ENCODE results near the gene SOX18.

Gene SOX18

GRCh38 chr20:64057628-64058498, 8.4 kb upstream of the SOX18 start:
- H3K9me3 Mint-ChIP-seq: no peaks in the 10 kb centered on the region
- H3K27me3 Mint-ChIP-seq: peaks cover 10 to 23% of the 10 kb centered on the region in 2 donors
- DNase-seq: peak; percentile 75 to 78 (median 77)
- peak overlapping the region in 1 of 2 donors; percentile 79 for H3K4me3 Mint-ChIP-seq
- H3K36me3 Mint-ChIP-seq (ENCODE audit: insufficient read depth): peaks cover 4% of the 10 kb centered on the region
- peaks cover 10 to 19% of the 10 kb centered on the region in 2 donors for H3K4me1 Mint-ChIP-seq (ENCODE audit: low read depth in 2 of 2)
- peak overlapping the region; percentile 65 to 75 for H3K27ac Mint-ChIP-seq
- peak; percentile 82 for ATAC-seq (replicated peaks)

- Mint-ChIP-seq H3K27me3 (peaks cover 12 to 30% of the 10 kb centered on the region in 2 donors), H3K9me3 (no peaks in the 10 kb centered on the region), H3K4me1 (ENCODE audit: low read depth in 2 of 2) (peaks cover 10 to 18% of the 10 kb centered on the region in 2 donors), H3K36me3 (ENCODE audit: insufficient read depth) (peaks cover 4% of the 10 kb centered on the region), H3K4me3 (peak overlapping the region in 1 of 2 donors; percentile 79), H3K27ac (peak overlapping the region in 1 of 2 donors; percentile 38)
- peak in 1 of 3 experiments; percentile 25 for DNase-seq
- ATAC-seq (replicated peaks): peak; percentile 72
These were observed 7.6 kb upstream of the SOX18 start for GRCh38 chr20:64056889-64057627.

- Mint-ChIP-seq H3K27me3 (peaks cover 17 to 35% of the 10 kb centered on the region in 2 donors), H3K27ac (no peak overlapping the region), H3K4me3 (no peak overlapping the region), H3K9me3 (no peaks in the 10 kb centered on the region), H3K4me1 (ENCODE audit: low read depth in 2 of 2) (peaks cover 10 to 18% of the 10 kb centered on the region in 2 donors), H3K36me3 (ENCODE audit: insufficient read depth) (peaks cover 4% of the 10 kb centered on the region)
- ATAC-seq (replicated peaks): no peak
- no peak for DNase-seq
These were observed 7.1 kb upstream of the SOX18 start for GRCh38 chr20:64056639-64056888.

- H3K27me3 Mint-ChIP-seq: peaks cover 22 to 40% of the 10 kb centered on the region in 2 donors
These were observed 6.6 kb upstream of the SOX18 start for GRCh38 chr20:64055893-64056638.

DNA sequence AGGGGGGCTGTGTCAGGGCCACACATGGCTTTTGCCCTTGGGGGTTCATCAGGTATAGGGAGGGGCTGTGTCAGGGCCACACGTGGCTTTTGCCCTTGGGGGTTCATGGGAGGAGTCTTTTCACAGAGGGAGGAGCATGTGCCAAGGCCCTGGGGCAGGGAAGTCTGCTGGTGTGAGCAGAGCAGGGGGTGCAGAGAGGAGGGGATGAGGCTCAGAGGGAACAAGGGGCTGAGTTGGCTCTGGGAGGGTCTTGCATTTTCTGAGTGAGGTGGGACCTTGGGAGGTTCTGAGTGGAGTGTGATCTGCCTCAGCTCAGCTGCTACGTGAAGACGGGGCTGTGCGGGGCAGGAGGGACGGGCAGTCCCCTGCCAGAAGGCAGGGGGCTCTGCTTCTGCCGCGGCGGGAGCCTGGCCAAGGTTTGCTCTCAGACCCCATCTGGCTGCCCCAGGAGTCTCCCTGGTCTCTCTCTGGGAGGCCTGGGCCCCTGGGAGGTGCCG, 6.0 kb upstream of the SOX18 start:
- Mint-ChIP-seq H3K36me3 (ENCODE audit: insufficient read depth) (peaks cover 4% of the 10 kb centered on the region), H3K27me3 (peaks cover 27 to 46% of the 10 kb centered on the region in 2 donors), H3K4me1 (ENCODE audit: low read depth in 2 of 2) (peaks cover 10 to 18% of the 10 kb centered on the region in 2 donors), H3K27ac (no peak overlapping the region), H3K4me3 (no peak overlapping the region), H3K9me3 (no peaks in the 10 kb centered on the region)
- no peak for ATAC-seq (replicated peaks)
- no peak for DNase-seq

More at GRCh38 chr20:64055893-64056638, 6.6 kb upstream of the SOX18 start:
- ATAC-seq (replicated peaks) (no peak), DNase-seq (no peak)
- Mint-ChIP-seq H3K9me3 (no peaks in the 10 kb centered on the region), H3K4me3 (no peak overlapping the region), H3K4me1 (ENCODE audit: low read depth in 2 of 2) (peaks cover 10 to 18% of the 10 kb centered on the region in 2 donors), H3K27ac (no peak overlapping the region), H3K36me3 (ENCODE audit: insufficient read depth) (peaks cover 4% of the 10 kb centered on the region)

- Mint-ChIP-seq H3K9me3 (no peaks in the 10 kb centered on the region), H3K36me3 (ENCODE audit: insufficient read depth) (no peaks in the 10 kb centered on the region), H3K27ac (no peak overlapping the region), H3K27me3 (peaks cover 27 to 52% of the 10 kb centered on the region in 2 donors), H3K4me1 (ENCODE audit: low read depth in 2 of 2) (peaks cover 5 to 16% of the 10 kb centered on the region in 2 donors), H3K4me3 (no peak overlapping the region)
- ATAC-seq (replicated peaks): no peak
- DNase-seq: no peak
These were observed 4.6 kb upstream of the SOX18 start for GRCh38 chr20:64053841-64054661.

DNA sequence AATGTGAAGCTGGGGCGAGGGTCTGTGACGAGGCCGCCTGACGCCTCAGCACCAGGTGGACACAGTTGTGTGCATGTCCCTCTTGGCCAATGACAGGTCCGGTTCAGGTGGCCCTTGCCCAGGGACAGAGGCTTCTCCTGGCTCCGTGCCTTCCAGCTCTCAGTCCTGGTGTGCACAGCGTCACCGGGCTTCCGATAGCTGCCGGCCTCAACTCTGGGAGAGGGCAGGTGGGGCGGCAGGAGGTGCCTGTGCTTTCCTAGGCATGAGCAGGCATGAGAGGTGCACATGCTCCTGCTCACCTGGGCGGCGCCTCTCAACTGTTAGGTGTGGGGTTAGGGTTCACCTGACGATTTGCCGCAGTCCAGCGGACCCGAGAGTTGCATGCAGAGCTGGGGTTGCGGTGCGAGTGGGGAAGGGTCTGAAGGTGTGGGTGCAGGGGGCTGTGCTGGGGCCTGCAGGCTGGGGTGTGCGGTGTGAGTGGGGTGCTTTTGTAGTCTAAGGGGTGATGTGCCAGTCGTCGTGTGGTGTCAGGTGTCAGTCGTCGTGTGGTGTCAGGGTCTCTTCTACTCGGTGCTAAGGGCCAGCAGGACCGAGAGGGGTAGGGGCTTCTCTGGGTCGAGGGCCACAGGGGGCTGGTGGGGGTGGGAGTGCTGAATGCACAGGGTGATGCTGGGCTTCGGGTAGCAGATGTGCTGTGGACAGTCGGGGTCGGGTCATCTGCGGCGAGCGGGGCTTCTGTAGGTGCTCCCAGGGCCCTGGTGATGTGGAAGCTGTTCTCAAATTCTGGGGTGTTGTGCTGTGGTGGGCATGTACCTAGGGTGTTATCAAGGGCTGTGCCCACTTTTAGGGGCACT, 3.8 kb upstream of the SOX18 start:
- DNase-seq (no peak), ATAC-seq (replicated peaks) (no peak)
- Mint-ChIP-seq H3K9me3 (no peaks in the 10 kb centered on the region), H3K36me3 (ENCODE audit: insufficient read depth) (no peaks in the 10 kb centered on the region), H3K4me1 (ENCODE audit: low read depth in 2 of 2) (peaks cover 2 to 13% of the 10 kb centered on the region in 2 donors), H3K27me3 (peaks cover 27 to 52% of the 10 kb centered on the region in 2 donors), H3K27ac (no peak overlapping the region), H3K4me3 (no peak overlapping the region)

GRCh38 chr20:64052326-64052722, 2.9 kb upstream of the SOX18 start:
- Mint-ChIP-seq H3K9me3 (no peaks in the 10 kb centered on the region), H3K4me1 (ENCODE audit: low read depth in 2 of 2) (peaks cover 0 to 10% of the 10 kb centered on the region in 2 donors), H3K27ac (no peak overlapping the region), H3K36me3 (ENCODE audit: insufficient read depth) (no peaks in the 10 kb centered on the region), H3K4me3 (no peak overlapping the region), H3K27me3 (peaks cover 29 to 58% of the 10 kb centered on the region in 2 donors)
- ATAC-seq (replicated peaks) (no peak), DNase-seq (no peak)

- no peak overlapping the region for H3K4me3 Mint-ChIP-seq
- H3K27me3 Mint-ChIP-seq: peaks cover 35 to 64% of the 10 kb centered on the region in 2 donors
- H3K9me3 Mint-ChIP-seq: no peaks in the 10 kb centered on the region
- no peak for ATAC-seq (replicated peaks)
- H3K4me1 Mint-ChIP-seq (ENCODE audit: low read depth in 2 of 2): peaks cover 0 to 10% of the 10 kb centered on the region in 2 donors
- no peak for DNase-seq
- H3K36me3 Mint-ChIP-seq (ENCODE audit: insufficient read depth): peaks cover 2% of the 10 kb centered on the region
- H3K27ac Mint-ChIP-seq: no peak overlapping the region
These were observed 2.3 kb upstream of the SOX18 start for GRCh38 chr20:64051561-64052325.

GRCh38 chr20:64051033-64051452, 1.6 kb upstream of the SOX18 start:
- Mint-ChIP-seq H3K36me3 (ENCODE audit: insufficient read depth) (peaks cover 5% of the 10 kb centered on the region), H3K27me3 (peaks cover 42 to 71% of the 10 kb centered on the region in 2 donors), H3K4me3 (no peak overlapping the region), H3K27ac (no peak overlapping the region), H3K9me3 (no peaks in the 10 kb centered on the region), H3K4me1 (ENCODE audit: low read depth in 2 of 2) (peaks cover under 1 to 12% of the 10 kb centered on the region in 2 donors)
- DNase-seq (no peak), ATAC-seq (replicated peaks) (no peak)

GRCh38 chr20:64050261-64051032, 1.0 kb upstream of the SOX18 start:
- H3K4me3 Mint-ChIP-seq: peak overlapping the region; percentile 10 to 23
- ATAC-seq (replicated peaks) (no peak), DNase-seq (no peak)
- H3K4me1 Mint-ChIP-seq (ENCODE audit: low read depth in 2 of 2): peaks cover 5 to 14% of the 10 kb centered on the region in 2 donors
- no peak overlapping the region for H3K27ac Mint-ChIP-seq
- H3K9me3 Mint-ChIP-seq: no peaks in the 10 kb centered on the region
- H3K27me3 Mint-ChIP-seq: peaks cover 46 to 75% of the 10 kb centered on the region in 2 donors
- peaks cover 5% of the 10 kb centered on the region for H3K36me3 Mint-ChIP-seq (ENCODE audit: insufficient read depth)
